Activated B cell treated with CpG ODN at 0.5 μM for 24 hours (primary cell): ENCODE results near the gene ANKZF1. TPM values are rescaled to one million over a fixed set of nuclear protein-coding genes. Genes with fewer than 3 reads are reported as not detected.

Experiments
- ATAC-seq: fragments of 200-7000 bp; cut with Tn5 transposase; one replicate; pipeline ENCODE4 v1.10.0; 2021; ENCODE audit warnings: low read depth, mild to moderate bottlenecking, moderate library complexity
- CTCF ChIA-PET: fragments of 350-600 bp; sonication (Branson Sonifier 250); formaldehyde crosslinking; loops from one replicate; lab custom pipeline; 2021; ENCODE audit warnings: antibody characterized with exemption; lab: Charles Lee
- POLR2A ChIA-PET: fragments of 350-600 bp; sonication (Branson Sonifier 250); formaldehyde crosslinking; loops from one replicate; lab custom pipeline; 2021; ENCODE audit warnings: antibody characterized with exemption; lab: Charles Lee
- DNase-seq: peaks from one replicate; pipeline ENCODE4 v3.0.0; 2022
- H3K27ac Mint-ChIP-seq: one replicate; pipeline ENCODE4 v1.8.0; 2020; ENCODE audit warnings: mixed read lengths
- H3K27me3 Mint-ChIP-seq: one replicate; pipeline ENCODE4 v1.8.0; 2021; ENCODE audit warnings: mixed read lengths
- H3K36me3 Mint-ChIP-seq: one replicate; pipeline ENCODE4 v1.8.0; 2021; ENCODE audit warnings: low read depth, mixed read lengths
- H3K4me1 Mint-ChIP-seq: one replicate; pipeline ENCODE4 v1.8.0; 2021; ENCODE audit warnings: mixed read lengths
- H3K4me3 Mint-ChIP-seq: one replicate; pipeline ENCODE4 v1.8.0; 2020; ENCODE audit warnings: mild to moderate bottlenecking, mixed read lengths
- H3K9me3 Mint-ChIP-seq: one replicate; pipeline ENCODE4 v1.8.0; 2020; ENCODE audit warnings: mixed read lengths
- intact Hi-C: fragments of 100-400 bp; cut with micrococcal nuclease; formaldehyde crosslinking; loops from one replicate; pipeline ENCODE4 v1.15.1; 2024
- total RNA-seq: library from RNA; stranded (reverse); gene quantifications from 2 replicates; pipeline ENCODE4 v1.2.3, GENCODE V29; 2022
- TF ChIP-seq, protein P1 (sequence below): fragments of 200-600 bp; IDR thresholded peaks from one replicate; pipeline ENCODE4 v1.8.0; 2022; ENCODE audit warnings: antibody characterized with exemption, mild to moderate bottlenecking

The ANKZF1 gene
- total RNA-seq, 1 donor from 2014 or later = 105 TPM

GRCh38 chr2:219282943-219283581 is 53.5 kb downstream of the ANKZF1 start:
- Mint-ChIP-seq H3K4me1 (peaks cover 31% of the 10 kb centered on the region), H3K36me3 (peaks cover 60% of the 10 kb centered on the region), H3K9me3 (no peaks in the 10 kb centered on the region), H3K4me3 (no peak overlapping the region), H3K27me3 (no peaks in the 10 kb centered on the region), H3K27ac (no peak overlapping the region)
- intact Hi-C loops = no loop called here
- ChIA-PET POLR2A (interaction anchor here (0.8 to 8.0 kb wide), 3 partner anchors 13 to 38 kb away, joined by 3 to 260 read pairs (median 138); partner anchors contain the start of genes GLB1L, STK16, TUBA4A and TUBA4B), CTCF (interaction anchor here (11.9 kb wide), 1 partner anchor 11 kb away, joined by 155 read pairs; no protein-coding TSS in a partner anchor)
- DNase-seq = no peak
- TF ChIP-seq, protein P1, sequence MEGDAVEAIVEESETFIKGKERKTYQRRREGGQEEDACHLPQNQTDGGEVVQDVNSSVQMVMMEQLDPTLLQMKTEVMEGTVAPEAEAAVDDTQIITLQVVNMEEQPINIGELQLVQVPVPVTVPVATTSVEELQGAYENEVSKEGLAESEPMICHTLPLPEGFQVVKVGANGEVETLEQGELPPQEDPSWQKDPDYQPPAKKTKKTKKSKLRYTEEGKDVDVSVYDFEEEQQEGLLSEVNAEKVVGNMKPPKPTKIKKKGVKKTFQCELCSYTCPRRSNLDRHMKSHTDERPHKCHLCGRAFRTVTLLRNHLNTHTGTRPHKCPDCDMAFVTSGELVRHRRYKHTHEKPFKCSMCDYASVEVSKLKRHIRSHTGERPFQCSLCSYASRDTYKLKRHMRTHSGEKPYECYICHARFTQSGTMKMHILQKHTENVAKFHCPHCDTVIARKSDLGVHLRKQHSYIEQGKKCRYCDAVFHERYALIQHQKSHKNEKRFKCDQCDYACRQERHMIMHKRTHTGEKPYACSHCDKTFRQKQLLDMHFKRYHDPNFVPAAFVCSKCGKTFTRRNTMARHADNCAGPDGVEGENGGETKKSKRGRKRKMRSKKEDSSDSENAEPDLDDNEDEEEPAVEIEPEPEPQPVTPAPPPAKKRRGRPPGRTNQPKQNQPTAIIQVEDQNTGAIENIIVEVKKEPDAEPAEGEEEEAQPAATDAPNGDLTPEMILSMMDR = no peak
- ATAC-seq = no peak

- Mint-ChIP-seq H3K9me3 (no peaks in the 10 kb centered on the region), H3K27me3 (no peaks in the 10 kb centered on the region), H3K36me3 (peaks cover 58% of the 10 kb centered on the region), H3K4me3 (no peak overlapping the region), H3K4me1 (peaks cover 20% of the 10 kb centered on the region), H3K27ac (no peak overlapping the region)
- ATAC-seq (no peak), DNase-seq (no peak)
- TF ChIP-seq, protein P1 = no peak
- intact Hi-C loops = no loop called here
- ChIA-PET CTCF (interaction anchor here (11.9 kb wide), 1 partner anchor 9 kb away, joined by 155 read pairs; no protein-coding TSS in a partner anchor), POLR2A (interaction anchor here (3.0 kb wide), 1 partner anchor 10 kb away, joined by 12 read pairs; no protein-coding TSS in a partner anchor)
These were observed 55.1 kb downstream of the ANKZF1 start for GRCh38 chr2:219284501-219285372.

DNA sequence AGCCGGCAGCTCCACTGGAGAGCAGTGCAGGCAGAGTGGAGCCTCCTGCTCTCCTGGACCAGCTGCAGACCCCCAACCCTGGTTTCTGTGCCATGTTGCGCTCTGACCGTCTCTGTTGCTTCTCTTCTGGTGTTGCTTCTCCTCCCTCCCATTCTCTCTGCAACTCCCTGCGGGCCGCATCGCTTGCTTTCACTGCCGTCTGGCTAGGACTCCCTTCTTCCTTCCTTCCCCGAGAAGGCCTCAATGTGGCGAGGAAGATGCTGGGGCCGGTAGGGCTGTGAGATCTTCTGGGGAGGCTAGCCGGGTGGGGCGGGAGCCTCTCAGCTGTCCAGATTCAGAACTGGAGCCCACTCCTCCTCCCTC is 55.7 kb downstream of the ANKZF1 start:
- ChIA-PET CTCF (interaction anchor here (11.9 kb wide), 1 partner anchor 8 kb away, joined by 155 read pairs; no protein-coding TSS in a partner anchor), POLR2A (interaction anchor here (3.0 kb wide), 1 partner anchor 10 kb away, joined by 12 read pairs; no protein-coding TSS in a partner anchor)
- DNase-seq (no peak), ATAC-seq (no peak)
- TF ChIP-seq, protein P1 = no peak
- Mint-ChIP-seq H3K4me3 (no peak overlapping the region), H3K27me3 (no peaks in the 10 kb centered on the region), H3K27ac (peak overlapping the region; percentile 14), H3K36me3 (peaks cover 57% of the 10 kb centered on the region), H3K9me3 (no peaks in the 10 kb centered on the region), H3K4me1 (peaks cover 14% of the 10 kb centered on the region)
- intact Hi-C loops = no loop called here

- Mint-ChIP-seq H3K27ac (peak overlapping the region; percentile 31), H3K4me1 (peaks cover 8% of the 10 kb centered on the region), H3K27me3 (no peaks in the 10 kb centered on the region), H3K9me3 (no peaks in the 10 kb centered on the region), H3K4me3 (no peak overlapping the region), H3K36me3 (peaks cover 51% of the 10 kb centered on the region)
- TF ChIP-seq, protein P1 = no peak
- intact Hi-C loops = no loop called here
- ChIA-PET POLR2A (interaction anchor here (2.1 to 3.0 kb wide), 2 partner anchors 9 to 32 kb away, joined by 6 to 12 read pairs; partner anchors contain the start of gene TUBA4A), CTCF (interaction anchor here (1.2 to 11.9 kb wide), 2 partner anchors 8 to 115 kb away, joined by 3 to 155 read pairs; no protein-coding TSS in a partner anchor)
- DNase-seq (no peak), ATAC-seq (no peak)
These were observed 56.4 kb downstream of the ANKZF1 start for GRCh38 chr2:219285894-219286425.

Other genes starting within 250 kb of the ANKZF1 start
- not detected in 2 replicates for gene FEV, start 244.6 kb upstream of the ANKZF1 start, total RNA-seq
- not detected in 2 replicates for gene CRYBA2, start 236.4 kb upstream of the ANKZF1 start, total RNA-seq
- gene CFAP65, start 188.3 kb upstream of the ANKZF1 start, total RNA-seq = not detected in 2 replicates
- 0.10 TPM in 1 of 2 replicates, not detected in the other for gene IHH, start 168.9 kb upstream of the ANKZF1 start, total RNA-seq
- gene NHEJ1, start 69.0 kb upstream of the ANKZF1 start, total RNA-seq = 19.1 and 25.0 TPM in 2 replicates
- gene SLC23A3, start 59.8 kb upstream of the ANKZF1 start, total RNA-seq = 4.5 and 4.9 TPM in 2 replicates
- gene CNPPD1, start 52.9 kb upstream of the ANKZF1 start, total RNA-seq = 144 and 147 TPM in 2 replicates
- gene RETREG2, start 51.5 kb upstream of the ANKZF1 start, total RNA-seq = 60.5 and 78.6 TPM in 2 replicates
- 39.9 and 47.2 TPM in 2 replicates for gene ZFAND2B, start 23.0 kb upstream of the ANKZF1 start, total RNA-seq
- gene ABCB6, start 10.8 kb upstream of the ANKZF1 start, total RNA-seq = 12.1 and 16.6 TPM in 2 replicates
- gene ATG9A, start 170 bp upstream of the ANKZF1 start, total RNA-seq = 28.3 and 38.3 TPM in 2 replicates
- 4.5 and 4.6 TPM in 2 replicates for gene GLB1L, start 15.6 kb downstream of the ANKZF1 start, total RNA-seq
- 31.0 and 36.5 TPM in 2 replicates for gene STK16, start 15.7 kb downstream of the ANKZF1 start, total RNA-seq
- gene TUBA4B, start 23.4 kb downstream of the ANKZF1 start, total RNA-seq = 0.20 TPM in 1 of 2 replicates, not detected in the other
- gene TUBA4A, start 24.1 kb downstream of the ANKZF1 start, total RNA-seq = 184 and 192 TPM in 2 replicates
- 59.0 and 71.1 TPM in 2 replicates for gene DNAJB2, start 49.6 kb downstream of the ANKZF1 start, total RNA-seq
- gene PTPRN, start 79.6 kb downstream of the ANKZF1 start, total RNA-seq = not detected in 2 replicates
- gene RESP18, start 102.9 kb downstream of the ANKZF1 start, total RNA-seq = not detected in 2 replicates
- 89.0 and 93.4 TPM in 2 replicates for gene DNPEP, start 158.1 kb downstream of the ANKZF1 start, total RNA-seq
- not detected in 2 replicates for gene DES, start 188.6 kb downstream of the ANKZF1 start, total RNA-seq
- gene SPEG, start 205.0 kb downstream of the ANKZF1 start, total RNA-seq = 0.09 and 0.42 TPM in 2 replicates